IMR-90 (cell line): ENCODE results near the gene CD33.

Source experiments
- BHLHE40 ChIP-seq: fragments of 150-350 bp; IDR thresholded peaks from 2 replicates; pipeline ENCODE4 v1.6.1; 2016; ENCODE audit warnings: mild to moderate bottlenecking, low read depth, low read length
- CHD1 ChIP-seq: IDR thresholded peaks from 2 replicates; pipeline ENCODE4 v1.6.1; 2012; ENCODE audit warnings: low read depth, low read length, improper control_type of control experiment
- CTCF ChIP-seq: conservative IDR thresholded peaks from 2 replicates; pipeline ENCODE4 v1.5.1; 2012; ENCODE audit warnings: mild to moderate bottlenecking, low read depth, low read length, improper control_type of control experiment
- FOS ChIP-seq: fragments of 150-350 bp; IDR thresholded peaks from 2 replicates; pipeline ENCODE4 v1.6.1; 2016; ENCODE audit warnings: low read depth, low read length
- POLR2A ChIP-seq: IDR thresholded peaks from 2 replicates; pipeline ENCODE4 v1.6.1; 2012; ENCODE audit warnings: mild to moderate bottlenecking, low read depth, low read length
- USF2 ChIP-seq: fragments of 150-350 bp; IDR thresholded peaks from 2 replicates; pipeline ENCODE4 v1.6.1; 2017; ENCODE audit warnings: mild to moderate bottlenecking, antibody characterized with exemption, low read length, low read depth

GRCh38 chr19:51258165-51259160 lies 33.6 kb downstream of the CD33 start:
- no peak for TF ChIP-seq CHD1
- no peak for TF ChIP-seq CTCF
- no peak for TF ChIP-seq USF2
- no peak for TF ChIP-seq POLR2A
- no peak for TF ChIP-seq FOS
- no peak for TF ChIP-seq BHLHE40
